ENCODE data around the gene TMEM126B. TPM values are rescaled to one million over a fixed set of nuclear protein-coding genes. Genes with fewer than 3 reads are reported as not detected.

The TMEM126B gene
- total RNA-seq (2021) (32.6 and 38.1 TPM in 2 replicates), Bru-seq, nascent RNA (percentile 85 among the genes with signal in this experiment), BruChase-seq, experiment 1, labeled RNA remaining after a 2-hour chase (percentile 86 among the genes with signal in this experiment), BruChase-seq, experiment 2, labeled RNA remaining after a 6-hour chase (percentile 81 among the genes with signal in this experiment)
- long read RNA-seq, transcript TMEM126B-201 (5 exons, 989 nt) = major isoform, 43 of 91 reads
- long read RNA-seq, transcript TMEM126B-202 (6 exons, 1,210 nt) = minor isoform, 27 of 91 reads
- long read RNA-seq, partial matches to known transcripts = 7 of 91 reads
- long read RNA-seq, other reads (novel, unspliced or antisense) = 3 of 91 reads

- peak within 1 kb of the TSS; percentile 86 for H3K4me2 ChIP-seq
- no peaks in the 10 kb centered on the region for H3K9me2 ChIP-seq (ENCODE audit: insufficient read depth)
- DNase-seq = peak; percentile 96 to 99
- H3F3A ChIP-seq (ENCODE audit: insufficient read depth, low read depth) = peaks cover 6% of the 10 kb centered on the region; the same call in 1 of the 2 replicates
- POLR2A ChIA-PET (ENCODE audit: unreplicated experiment) = interaction anchor here (0.6 to 1.2 kb wide), 9 partner anchors 19 to 938 kb away, joined by 3 to 9 read pairs (median 6); partner anchors contain the start of genes EED and TMEM126A
- CTCF ChIA-PET = no interaction called here
- peaks cover 14% of the 10 kb centered on the region for H3K36me3 ChIP-seq (ENCODE audit: low read depth)
- peak within 1 kb of the TSS; percentile 65 for H3K27ac ChIP-seq
- H3K4me3 ChIP-seq = peak within 1 kb of the TSS; percentile 79
- H4K20me1 ChIP-seq (ENCODE audit: insufficient read depth) = no peaks in the 10 kb centered on the region
- peaks cover 29% of the 10 kb centered on the region for H3K4me1 ChIP-seq (replicated peaks; ENCODE audit: insufficient read depth)
- H3K79me2 ChIP-seq (ENCODE audit: low read depth) = peaks cover 44% of the 10 kb centered on the region
- intact Hi-C loops (cut with micrococcal nuclease; ENCODE audit: unreplicated experiment) = loop anchor here (2.0 to 10.0 kb wide), 3 partner anchors 37 to 617 kb away; partner anchors contain the start of genes CREBZF and EED
- no peaks in the 10 kb centered on the region for H3K9me3 ChIP-seq (ENCODE audit: insufficient read depth, low read depth)
- peak within 1 kb of the TSS; percentile 89 for H2AFZ ChIP-seq
- TF ChIP-seq CTCF (conservative IDR thresholded peaks at IDR 0.05) = no peak
- no peak for TF ChIP-seq EZH2 (IDR thresholded peaks at IDR 0.05; ENCODE audit: low read depth)
- H3K27me3 ChIP-seq (ENCODE audit: insufficient read depth, low read depth) = no peaks in the 10 kb centered on the region
- no TSS peak for BruUV-seq (replicated peaks)
Measured at GRCh38 chr11:85627998-85628770, at the start of gene TMEM126B. Gene TMEM126B (plus strand): TSS chr11:85628593. CDS start chr11:85628608, 15 bp downstream.

DNA sequence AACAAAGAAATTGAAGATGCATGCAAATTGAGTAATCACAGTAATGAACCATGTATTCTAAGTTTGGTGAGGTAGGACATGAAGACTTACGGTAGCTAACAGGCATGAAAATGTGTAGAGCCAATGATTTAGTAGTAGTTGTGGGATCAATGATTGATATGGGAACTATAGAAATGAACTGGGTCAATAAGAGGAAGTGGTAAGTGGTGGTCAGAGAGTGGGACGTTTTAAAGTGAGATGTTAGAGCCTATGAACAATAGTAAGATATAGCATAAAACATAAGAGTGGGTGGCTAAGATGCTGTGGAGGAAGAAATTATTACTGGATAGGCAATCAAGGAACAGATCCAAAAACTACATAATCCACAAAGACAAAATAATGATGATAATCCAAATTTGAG, 46.3 kb upstream of the TMEM126B start:
- no peak overlapping the region for H3K4me3 ChIP-seq
- no peaks in the 10 kb centered on the region for H4K20me1 ChIP-seq (ENCODE audit: insufficient read depth)
- TF ChIP-seq CTCF (conservative IDR thresholded peaks at IDR 0.05) = no peak
- no peak for TF ChIP-seq EZH2 (IDR thresholded peaks at IDR 0.05; ENCODE audit: low read depth)
- no peaks in the 10 kb centered on the region for H3K36me3 ChIP-seq (ENCODE audit: low read depth)
- no TSS peak for BruUV-seq (replicated peaks)
- H3K79me2 ChIP-seq (ENCODE audit: low read depth) = no peaks in the 10 kb centered on the region
- no peaks in the 10 kb centered on the region for H3K4me1 ChIP-seq (replicated peaks; ENCODE audit: insufficient read depth)
- H3F3A ChIP-seq (ENCODE audit: insufficient read depth, low read depth) = no peaks in the 10 kb centered on the region
- DNase-seq = no peak
- intact Hi-C loops (cut with micrococcal nuclease; ENCODE audit: unreplicated experiment) = no loop called here
- no peaks in the 10 kb centered on the region for H3K27me3 ChIP-seq (ENCODE audit: insufficient read depth, low read depth)
- no peak overlapping the region for H3K27ac ChIP-seq
- no peak overlapping the region for H3K4me2 ChIP-seq
- ChIA-PET POLR2A (ENCODE audit: unreplicated experiment) (no interaction called here), CTCF (no interaction called here)
- H2AFZ ChIP-seq = no peak overlapping the region
- H3K9me2 ChIP-seq (ENCODE audit: insufficient read depth) = no peaks in the 10 kb centered on the region
- 0 out of 2 replicates have a peak, but pooled peaks cover 7% of the 10 kb centered on the region for H3K9me3 ChIP-seq (ENCODE audit: insufficient read depth, low read depth)

DNA sequence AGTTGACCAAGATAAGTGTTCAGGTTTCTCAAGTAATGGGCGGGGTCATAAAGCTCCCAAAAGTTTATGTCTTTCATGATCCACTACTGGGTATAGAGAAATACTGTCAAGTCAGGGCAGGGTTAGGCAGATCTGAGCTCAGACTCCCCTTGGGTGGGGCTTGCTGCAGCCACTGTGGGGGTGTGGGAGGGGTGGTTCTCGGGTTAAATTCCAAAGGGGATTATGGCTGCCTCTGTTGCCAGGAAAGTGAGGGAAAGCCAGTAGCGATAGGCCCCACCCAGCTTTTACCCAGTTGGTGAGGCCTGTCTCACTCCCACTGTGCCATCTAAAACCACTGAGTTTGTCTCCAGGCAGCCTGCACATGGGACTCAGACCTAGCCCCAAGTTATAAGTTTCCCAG, 39.0 kb upstream of the TMEM126B start:
- no peak overlapping the region for H3K27ac ChIP-seq
- no peaks in the 10 kb centered on the region for H3K27me3 ChIP-seq (ENCODE audit: insufficient read depth, low read depth)
- no peaks in the 10 kb centered on the region for H3F3A ChIP-seq (ENCODE audit: insufficient read depth, low read depth)
- POLR2A ChIA-PET (ENCODE audit: unreplicated experiment) = no interaction called here
- H3K9me2 ChIP-seq (ENCODE audit: insufficient read depth) = no peaks in the 10 kb centered on the region
- intact Hi-C loops (cut with micrococcal nuclease; ENCODE audit: unreplicated experiment) = no loop called here
- no peaks in the 10 kb centered on the region for H4K20me1 ChIP-seq (ENCODE audit: insufficient read depth)
- no peaks in the 10 kb centered on the region for H3K4me1 ChIP-seq (replicated peaks; ENCODE audit: insufficient read depth)
- H3K79me2 ChIP-seq (ENCODE audit: low read depth) = no peaks in the 10 kb centered on the region
- H2AFZ ChIP-seq = no peak overlapping the region
- CTCF ChIA-PET = interaction anchor here (1.4 kb wide), 1 partner anchor 809 kb away, joined by 4 read pairs; no protein-coding TSS in a partner anchor
- BruUV-seq (replicated peaks) = no TSS peak
- no peak overlapping the region for H3K4me3 ChIP-seq
- H3K9me3 ChIP-seq (ENCODE audit: insufficient read depth, low read depth) = 0 out of 2 replicates have a peak, but pooled peaks cover 4% of the 10 kb centered on the region
- H3K36me3 ChIP-seq (ENCODE audit: low read depth) = no peaks in the 10 kb centered on the region
- no peak for DNase-seq
- TF ChIP-seq EZH2 (IDR thresholded peaks at IDR 0.05; ENCODE audit: low read depth) (no peak), CTCF (conservative IDR thresholded peaks at IDR 0.05) (no peak)
- H3K4me2 ChIP-seq = no peak overlapping the region

Data from PC-9 (cell line).